Measurements from ENCODE around the gene XIRP2.
"Not testable (repeated sequence)": the region's sequence is repeated elsewhere in the genome, so short reads cannot be mapped to it uniquely, and the experiment has no call there.

XIRP2 gene

GRCh38 chr2:167028503-167028902, 140.2 kb downstream of the XIRP2 start:
- in situ Hi-C loops (cut with MboI; ENCODE audit: low sequenced_read_pairs): no loop called here

GRCh38 chr2:167034976-167035375, 146.7 kb downstream of the XIRP2 start:
- in situ Hi-C loops (cut with MboI; ENCODE audit: low sequenced_read_pairs): not testable (repeated sequence)

DNA sequence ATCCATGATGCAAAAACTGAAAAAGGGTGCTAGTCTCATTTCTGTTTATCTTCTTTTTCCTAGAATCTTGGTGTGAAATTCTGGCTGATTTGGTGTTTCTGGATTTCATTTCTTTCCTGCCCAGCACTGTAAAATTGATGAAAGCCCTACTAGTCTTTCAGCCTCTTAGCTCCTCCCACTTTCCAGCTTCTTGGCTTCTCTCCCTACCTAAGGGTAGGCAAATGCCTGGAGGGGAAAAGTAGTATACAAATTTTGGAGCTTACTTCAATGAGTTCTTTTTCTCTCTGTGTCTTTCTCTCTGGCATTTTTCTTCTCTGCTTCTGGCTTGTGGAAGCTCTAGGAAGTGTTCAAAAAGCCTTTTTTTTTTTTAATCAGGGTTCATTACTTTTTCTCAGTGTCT, 160.5 kb downstream of the XIRP2 start:
- in situ Hi-C loops (cut with MboI; ENCODE audit: low sequenced_read_pairs): no loop called here

- in situ Hi-C loops (cut with MboI; ENCODE audit: low sequenced_read_pairs): no loop called here
Observed at GRCh38 chr2:167049659-167050058, 161.4 kb downstream of the XIRP2 start.

- in situ Hi-C loops (cut with MboI; ENCODE audit: low sequenced_read_pairs): no loop called here
Observed at GRCh38 chr2:167052825-167053224, 164.5 kb downstream of the XIRP2 start.

DNA sequence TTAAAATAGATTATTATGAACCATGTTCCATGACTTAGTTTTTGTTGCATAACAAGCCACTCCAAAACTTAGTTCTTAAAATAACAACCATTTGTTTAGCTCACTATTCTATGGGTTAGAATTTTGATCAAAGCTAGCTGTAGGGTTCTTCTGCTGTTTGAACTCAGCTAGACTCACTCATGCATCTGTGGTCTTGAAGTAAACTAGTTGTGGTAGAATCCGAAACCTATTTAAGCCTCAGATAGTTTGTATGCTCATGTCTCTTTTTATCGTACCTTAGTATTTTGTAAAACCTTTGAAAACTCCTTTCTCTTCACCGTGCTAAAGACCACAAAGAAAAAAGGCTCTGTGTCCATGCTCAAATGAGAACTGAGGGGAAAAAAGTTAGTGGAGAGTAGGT, 166.6 kb downstream of the XIRP2 start:
- in situ Hi-C loops (cut with MboI; ENCODE audit: low sequenced_read_pairs): no loop called here

DNA sequence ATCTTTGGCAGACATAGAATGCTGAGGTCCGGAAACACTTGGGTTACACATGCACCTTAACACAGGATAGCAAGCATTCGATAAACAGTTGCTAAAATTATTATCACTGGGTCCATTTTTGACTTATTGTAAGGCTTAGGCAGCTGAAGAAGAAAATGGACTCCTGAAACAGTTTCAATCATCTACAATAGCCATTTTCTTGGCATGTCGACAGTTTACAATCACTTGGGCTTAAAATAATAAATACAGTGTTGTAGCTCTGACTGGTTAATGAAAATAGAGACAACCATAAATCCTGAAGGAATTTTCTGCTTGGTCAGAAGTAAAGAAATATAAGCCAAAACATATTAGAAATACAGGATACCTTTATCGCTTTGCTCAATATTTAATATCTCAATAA, 169.2 kb downstream of the XIRP2 start:
- in situ Hi-C loops (cut with MboI; ENCODE audit: low sequenced_read_pairs): no loop called here

GRCh38 chr2:167059173-167059572, 170.9 kb downstream of the XIRP2 start:
- in situ Hi-C loops (cut with MboI; ENCODE audit: low sequenced_read_pairs): no loop called here

DNA sequence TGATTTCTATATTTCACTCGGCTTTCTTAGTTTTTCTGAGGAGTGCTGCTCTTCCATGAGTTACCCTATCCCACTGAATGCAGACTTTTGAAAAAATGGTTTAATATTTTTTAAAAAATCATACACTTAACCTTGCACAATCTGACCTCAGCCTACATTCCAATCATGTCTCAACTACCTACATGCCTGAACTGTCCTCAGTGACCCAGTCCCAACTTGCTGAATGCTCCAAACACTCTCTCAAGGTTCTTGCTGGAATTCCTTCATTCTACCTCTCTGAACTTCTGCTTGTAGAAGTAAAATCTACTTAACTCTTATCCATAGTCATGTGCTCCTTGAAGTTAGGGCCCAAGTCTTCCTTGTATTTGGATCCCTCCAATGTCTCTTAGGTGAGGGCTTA, 181.6 kb downstream of the XIRP2 start:
- in situ Hi-C loops (cut with MboI; ENCODE audit: low sequenced_read_pairs): no loop called here

DNA sequence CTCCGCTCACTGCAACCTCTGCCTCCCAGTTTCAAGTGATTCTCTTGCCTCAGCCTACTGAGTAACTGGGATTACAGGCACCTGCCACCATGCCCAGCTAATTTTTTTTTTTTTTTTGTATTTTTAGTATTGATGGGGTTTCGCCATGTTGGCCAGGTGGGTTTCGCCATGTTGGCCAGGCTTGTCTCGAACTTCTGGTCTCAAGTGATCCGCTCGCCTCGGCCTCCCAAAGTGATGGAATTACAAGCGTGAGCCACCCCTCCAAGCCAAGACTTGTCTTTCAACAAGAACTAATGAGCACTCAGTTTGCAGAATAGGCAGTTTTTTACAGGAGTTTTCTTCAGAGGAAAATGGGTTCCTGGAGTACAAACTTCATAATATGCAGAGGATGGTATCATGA, 187.4 kb downstream of the XIRP2 start:
- in situ Hi-C loops (cut with MboI; ENCODE audit: low sequenced_read_pairs): not testable (repeated sequence)

GRCh38 chr2:167098931-167099330, 210.7 kb downstream of the XIRP2 start:
- in situ Hi-C loops (cut with MboI; ENCODE audit: low sequenced_read_pairs): not testable (repeated sequence)

DNA sequence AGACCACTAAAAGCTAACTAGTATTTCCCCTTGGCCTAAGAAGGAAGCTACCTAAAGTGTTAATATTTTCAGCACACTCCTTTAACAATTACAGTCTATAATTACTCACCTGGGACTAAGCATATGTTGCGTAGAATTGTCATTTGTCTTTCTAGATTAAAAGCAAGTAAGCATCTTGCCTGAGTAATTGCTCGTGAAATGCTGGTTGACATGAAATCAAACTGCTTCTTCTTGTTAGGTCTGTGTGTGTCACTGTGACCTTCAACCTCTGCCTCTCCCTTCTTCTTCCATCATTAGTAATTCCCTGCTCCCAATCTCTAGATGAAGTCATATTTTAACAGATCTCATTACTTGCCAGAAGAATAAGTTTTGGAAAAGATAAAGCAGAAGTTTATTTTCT, 212.2 kb downstream of the XIRP2 start:
- in situ Hi-C loops (cut with MboI; ENCODE audit: low sequenced_read_pairs): no loop called here

- in situ Hi-C loops (cut with MboI; ENCODE audit: low sequenced_read_pairs): no loop called here
Observed at GRCh38 chr2:167103028-167103756, 214.9 kb downstream of the XIRP2 start.

DNA sequence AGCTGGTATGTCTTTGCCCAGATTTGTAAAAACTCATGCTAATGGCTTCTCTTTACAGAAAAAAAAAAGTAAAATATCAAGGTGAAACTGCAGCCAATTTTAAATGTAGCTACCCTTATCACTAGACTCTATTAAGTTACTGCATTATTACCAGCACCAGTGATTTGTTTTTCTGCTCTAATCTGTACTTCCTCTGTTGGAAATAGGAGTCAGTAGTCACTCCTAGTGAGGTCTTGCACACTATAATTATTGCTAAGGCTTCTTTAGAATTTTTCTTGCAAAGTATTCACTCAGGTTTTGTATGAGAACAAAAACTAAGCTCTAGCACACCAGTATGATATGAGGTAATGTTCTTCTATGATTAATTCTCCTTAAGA, 215.5 kb downstream of the XIRP2 start:
- in situ Hi-C loops (cut with MboI; ENCODE audit: low sequenced_read_pairs): no loop called here

DNA sequence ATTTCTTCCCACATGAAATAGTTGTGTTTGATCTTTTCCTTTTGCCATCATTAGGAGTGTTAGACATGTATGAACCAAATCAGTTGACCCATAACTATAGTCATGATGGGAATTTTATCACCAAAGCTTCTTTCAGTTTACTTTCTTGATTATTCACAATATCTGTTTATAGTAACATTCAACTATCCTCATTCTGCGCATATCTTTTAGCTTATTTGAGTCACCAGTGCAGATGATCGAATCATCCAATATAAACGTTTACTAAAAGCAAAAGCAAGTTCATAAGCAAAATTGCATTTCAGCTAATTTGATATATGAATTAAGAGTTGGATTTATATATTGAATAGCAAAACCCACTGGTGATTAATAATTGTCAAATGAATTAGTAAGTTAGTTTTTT, 216.4 kb downstream of the XIRP2 start:
- in situ Hi-C loops (cut with MboI; ENCODE audit: low sequenced_read_pairs): no loop called here

- in situ Hi-C loops (cut with MboI; ENCODE audit: low sequenced_read_pairs): not testable (repeated sequence)
Observed at GRCh38 chr2:167109682-167110081, 221.4 kb downstream of the XIRP2 start.

DNA sequence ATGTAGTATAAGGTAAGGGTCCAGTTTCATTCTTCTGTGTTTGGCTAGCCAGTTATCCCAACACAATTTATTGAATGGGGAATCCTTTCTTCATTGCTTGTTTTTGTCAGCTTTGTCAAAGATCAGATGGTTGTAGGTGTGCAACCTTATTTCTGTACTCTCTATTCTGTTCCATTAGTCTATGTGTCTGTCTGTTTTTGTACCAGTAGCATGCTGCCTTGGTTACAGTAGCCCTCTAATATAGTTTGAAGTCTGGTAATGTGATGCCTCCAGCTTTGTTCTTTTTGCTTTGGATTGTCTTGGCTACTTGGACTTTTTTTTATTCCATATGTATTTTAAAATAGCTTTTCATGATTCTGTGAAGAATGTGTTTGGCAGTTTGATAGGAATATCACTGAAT, 222.1 kb downstream of the XIRP2 start:
- in situ Hi-C loops (cut with MboI; ENCODE audit: low sequenced_read_pairs): no loop called here

DNA sequence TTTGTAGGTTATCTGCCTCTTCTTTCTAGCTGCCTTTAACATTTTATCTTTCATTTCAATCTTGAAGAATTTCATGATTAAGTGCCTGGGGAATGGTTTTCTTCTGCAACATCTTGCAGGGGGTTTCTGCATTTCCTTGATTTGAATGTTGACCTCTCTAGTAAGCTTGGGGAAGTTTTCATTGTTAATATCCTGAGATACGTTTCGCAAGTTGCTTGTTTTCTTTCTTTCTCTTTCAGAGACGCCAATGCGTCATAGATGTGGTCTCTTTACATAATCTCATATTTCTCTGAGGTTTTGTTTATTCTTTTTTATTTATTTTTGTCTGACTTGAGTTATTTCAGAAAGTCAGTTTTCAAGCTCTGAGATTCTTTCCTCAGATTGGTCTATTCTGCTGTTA, 225.7 kb downstream of the XIRP2 start:
- in situ Hi-C loops (cut with MboI; ENCODE audit: low sequenced_read_pairs): no loop called here

- in situ Hi-C loops (cut with MboI; ENCODE audit: low sequenced_read_pairs): no loop called here
Observed at GRCh38 chr2:167115541-167115940, 227.3 kb downstream of the XIRP2 start.

DNA sequence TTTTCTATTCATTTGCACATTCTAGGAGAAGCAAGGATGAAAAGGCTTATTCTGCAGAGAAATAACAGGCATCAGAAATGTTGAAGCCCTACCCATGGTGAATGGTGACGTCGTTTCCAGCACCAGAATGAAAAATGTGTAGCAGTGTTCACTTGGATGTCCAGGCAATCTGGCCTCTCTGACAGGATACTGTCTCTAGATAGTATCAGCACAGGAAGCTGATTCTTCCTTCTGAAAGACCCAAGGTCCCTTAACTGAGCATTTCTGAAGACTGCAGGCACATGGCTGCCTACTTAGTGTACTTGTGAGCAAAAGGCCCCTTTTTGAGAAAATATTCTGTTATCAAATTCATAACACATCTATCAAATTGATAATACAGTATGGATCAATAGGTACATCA, 234.1 kb downstream of the XIRP2 start:
- in situ Hi-C loops (cut with MboI; ENCODE audit: low sequenced_read_pairs): no loop called here

DNA sequence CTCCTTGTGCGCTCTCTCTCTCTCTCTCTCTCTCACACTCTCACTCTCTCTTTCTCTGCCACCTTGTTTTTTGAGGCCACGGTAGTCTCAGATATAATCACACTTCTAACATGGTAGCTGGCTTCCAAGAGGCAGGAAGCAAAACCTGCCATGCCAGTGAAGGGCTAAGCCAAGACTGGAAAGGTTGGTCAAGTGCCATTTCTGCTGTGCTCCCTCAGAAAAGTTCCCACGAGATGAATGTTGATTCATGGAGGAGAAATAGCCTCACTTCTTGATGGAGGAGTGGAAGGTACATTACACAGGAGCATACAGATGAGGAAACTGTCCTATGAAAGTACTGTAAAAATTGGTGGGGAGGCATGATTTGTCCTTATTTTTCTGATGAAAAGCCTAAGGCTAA, 237.9 kb downstream of the XIRP2 start:
- in situ Hi-C loops (cut with MboI; ENCODE audit: low sequenced_read_pairs): no loop called here

- in situ Hi-C loops (cut with MboI; ENCODE audit: low sequenced_read_pairs): no loop called here
Observed at GRCh38 chr2:167127135-167127534, 238.9 kb downstream of the XIRP2 start.

DNA sequence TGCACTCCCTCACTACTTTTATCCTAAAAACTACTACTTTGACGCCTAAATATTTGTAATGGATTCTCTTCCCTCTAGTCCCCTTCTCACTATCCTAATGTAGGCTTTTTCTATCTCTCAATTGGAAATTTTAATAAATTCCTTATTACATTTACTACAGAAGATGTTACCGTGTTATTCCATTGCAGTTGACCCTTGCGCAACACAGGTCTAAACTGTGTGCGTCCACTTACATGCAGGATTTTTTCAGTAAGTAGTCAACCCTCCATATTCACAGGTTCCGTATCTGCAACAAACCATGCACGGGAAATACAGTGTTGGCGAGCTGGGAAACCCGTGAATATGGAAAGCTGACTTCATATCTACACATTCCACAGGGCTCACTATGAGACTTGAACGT, 239.8 kb downstream of the XIRP2 start:
- in situ Hi-C loops (cut with MboI; ENCODE audit: low sequenced_read_pairs): no loop called here
